HepG2 (cell line): ENCODE measurements around the gene LCN2.

Experiments used
- BHLHE40 ChIP-seq: IDR thresholded peaks from 2 replicates; pipeline ENCODE4 v1.6.1; 2011; ENCODE audit warnings: low read length, improper control_type of control experiment
- CREB1 ChIP-seq, 2 experiments: fragments of 450-650 bp in 1 of 2; IDR thresholded peaks; 2 replicates each; pipeline ENCODE4 v1.6.1; 2016 to 2017; ENCODE audit warnings: control low read depth in 1 of 2, mild to moderate bottlenecking in 1 of 2, missing compliant biosample characterization in 1 of 2, missing genetic modification characterization in 1 of 2
- JUN ChIP-seq: sonication (generic); formaldehyde crosslinking; IDR thresholded peaks from 2 replicates; pipeline ENCODE4 v1.4.0; 2020; ENCODE audit warnings: mild to moderate bottlenecking, missing genetic modification reagents
- MAFG ChIP-seq: sonication (generic); formaldehyde crosslinking; IDR thresholded peaks from 2 replicates; pipeline ENCODE4 v1.5.1; 2020; ENCODE audit warnings: mild to moderate bottlenecking, missing genetic modification reagents
- POLR2AphosphoS5 ChIP-seq: IDR thresholded peaks from 2 replicates; pipeline ENCODE4 v1.6.1; 2012; ENCODE audit warnings: low read depth, low read length
- RFX1 ChIP-seq: fragments of 450-650 bp; IDR thresholded peaks from 2 replicates; pipeline ENCODE4 v1.6.1; 2017
- SUZ12 ChIP-seq: fragments of 150-350 bp; IDR thresholded peaks from 2 replicates; pipeline ENCODE4 v1.6.1; 2014; ENCODE audit warnings: low read depth, low read length
- ZKSCAN5 ChIP-seq: sonication (generic); formaldehyde crosslinking; IDR thresholded peaks from 2 replicates; pipeline ENCODE4 v1.5.1; 2020; ENCODE audit warnings: mild to moderate bottlenecking, missing genetic modification reagents
- ZNF382 ChIP-seq: sonication (generic); formaldehyde crosslinking; IDR thresholded peaks from 2 replicates; pipeline ENCODE4 v1.5.0; 2020; ENCODE audit warnings: missing genetic modification reagents, mild to moderate bottlenecking, borderline replicate concordance
- ZNF768 ChIP-seq: sonication (generic); formaldehyde crosslinking; IDR thresholded peaks from 2 replicates; pipeline ENCODE4 v1.4.0; 2020; ENCODE audit warnings: missing genetic modification reagents
- TF ChIP-seq, protein P1 (sequence below): sonication (generic); formaldehyde crosslinking; IDR thresholded peaks from 2 replicates; pipeline ENCODE4 v1.5.0; 2020; ENCODE audit warnings: mild to moderate bottlenecking, missing genetic modification reagents, moderate library complexity
- TF ChIP-seq, protein P2 (sequence below): sonication (generic); formaldehyde crosslinking; IDR thresholded peaks from 2 replicates; pipeline ENCODE4 v1.4.0; 2020; ENCODE audit warnings: missing genetic modification reagents, borderline replicate concordance

DNA sequence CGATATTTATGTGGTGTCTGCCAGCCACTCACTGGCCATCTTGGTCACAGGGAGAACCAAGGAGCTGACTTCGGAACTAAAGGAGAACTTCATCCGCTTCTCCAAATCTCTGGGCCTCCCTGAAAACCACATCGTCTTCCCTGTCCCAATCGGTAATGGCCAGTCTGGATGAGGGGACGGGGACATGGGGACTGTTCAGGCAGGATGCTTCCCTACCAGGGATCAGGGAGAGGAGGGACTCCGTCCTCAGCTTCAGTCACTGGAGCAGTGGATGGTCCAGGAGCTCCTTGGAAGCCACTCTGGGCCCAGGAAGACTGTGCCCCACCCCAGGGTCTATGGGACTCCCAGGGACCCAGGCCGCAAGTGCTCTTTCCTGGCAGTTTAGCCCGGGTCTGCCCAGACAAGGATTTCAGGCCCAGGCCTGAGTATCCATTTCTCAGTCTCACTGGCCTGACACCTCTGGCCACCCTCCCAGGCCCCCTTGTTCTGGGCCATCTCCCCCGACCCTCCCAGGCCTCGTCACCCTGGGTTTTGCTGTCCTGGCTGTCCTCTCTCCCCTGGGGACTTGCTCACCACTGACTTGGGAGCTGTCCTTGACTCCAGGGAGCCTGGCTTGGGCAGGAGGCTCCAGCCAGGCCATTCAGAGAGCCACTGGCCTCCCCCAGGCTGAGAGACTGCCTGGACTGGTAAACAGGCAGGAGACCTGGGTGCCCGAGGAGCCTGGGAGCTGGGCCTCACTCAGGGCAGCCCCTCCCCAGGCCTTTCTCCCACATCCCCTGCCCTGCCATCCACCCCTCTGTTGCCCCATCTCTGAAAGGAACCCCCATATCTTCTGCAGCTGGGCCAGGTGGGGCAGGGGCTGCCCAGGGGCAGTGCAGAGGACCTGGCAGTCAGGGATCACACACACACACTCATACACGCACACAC lies 3.1 kb downstream of the LCN2 start:
- TF ChIP-seq ZNF382 (CRISPR knock-in tag) (no peak), MAFG (CRISPR knock-in tag) (no peak), CREB1 (IDR thresholded peaks at IDR 0.05) (no peak), CREB1 (CRISPR knock-in tag; IDR thresholded peaks at IDR 0.05) (no peak), JUN (CRISPR knock-in tag) (no peak), RFX1 (no peak), SUZ12 (no peak), ZKSCAN5 (CRISPR knock-in tag) (no peak), POLR2AphosphoS5 (no peak), BHLHE40 (no peak), ZNF768 (CRISPR knock-in tag) (no peak)
- TF ChIP-seq, protein P1, sequence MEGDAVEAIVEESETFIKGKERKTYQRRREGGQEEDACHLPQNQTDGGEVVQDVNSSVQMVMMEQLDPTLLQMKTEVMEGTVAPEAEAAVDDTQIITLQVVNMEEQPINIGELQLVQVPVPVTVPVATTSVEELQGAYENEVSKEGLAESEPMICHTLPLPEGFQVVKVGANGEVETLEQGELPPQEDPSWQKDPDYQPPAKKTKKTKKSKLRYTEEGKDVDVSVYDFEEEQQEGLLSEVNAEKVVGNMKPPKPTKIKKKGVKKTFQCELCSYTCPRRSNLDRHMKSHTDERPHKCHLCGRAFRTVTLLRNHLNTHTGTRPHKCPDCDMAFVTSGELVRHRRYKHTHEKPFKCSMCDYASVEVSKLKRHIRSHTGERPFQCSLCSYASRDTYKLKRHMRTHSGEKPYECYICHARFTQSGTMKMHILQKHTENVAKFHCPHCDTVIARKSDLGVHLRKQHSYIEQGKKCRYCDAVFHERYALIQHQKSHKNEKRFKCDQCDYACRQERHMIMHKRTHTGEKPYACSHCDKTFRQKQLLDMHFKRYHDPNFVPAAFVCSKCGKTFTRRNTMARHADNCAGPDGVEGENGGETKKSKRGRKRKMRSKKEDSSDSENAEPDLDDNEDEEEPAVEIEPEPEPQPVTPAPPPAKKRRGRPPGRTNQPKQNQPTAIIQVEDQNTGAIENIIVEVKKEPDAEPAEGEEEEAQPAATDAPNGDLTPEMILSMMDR: no peak
- TF ChIP-seq, protein P2, sequence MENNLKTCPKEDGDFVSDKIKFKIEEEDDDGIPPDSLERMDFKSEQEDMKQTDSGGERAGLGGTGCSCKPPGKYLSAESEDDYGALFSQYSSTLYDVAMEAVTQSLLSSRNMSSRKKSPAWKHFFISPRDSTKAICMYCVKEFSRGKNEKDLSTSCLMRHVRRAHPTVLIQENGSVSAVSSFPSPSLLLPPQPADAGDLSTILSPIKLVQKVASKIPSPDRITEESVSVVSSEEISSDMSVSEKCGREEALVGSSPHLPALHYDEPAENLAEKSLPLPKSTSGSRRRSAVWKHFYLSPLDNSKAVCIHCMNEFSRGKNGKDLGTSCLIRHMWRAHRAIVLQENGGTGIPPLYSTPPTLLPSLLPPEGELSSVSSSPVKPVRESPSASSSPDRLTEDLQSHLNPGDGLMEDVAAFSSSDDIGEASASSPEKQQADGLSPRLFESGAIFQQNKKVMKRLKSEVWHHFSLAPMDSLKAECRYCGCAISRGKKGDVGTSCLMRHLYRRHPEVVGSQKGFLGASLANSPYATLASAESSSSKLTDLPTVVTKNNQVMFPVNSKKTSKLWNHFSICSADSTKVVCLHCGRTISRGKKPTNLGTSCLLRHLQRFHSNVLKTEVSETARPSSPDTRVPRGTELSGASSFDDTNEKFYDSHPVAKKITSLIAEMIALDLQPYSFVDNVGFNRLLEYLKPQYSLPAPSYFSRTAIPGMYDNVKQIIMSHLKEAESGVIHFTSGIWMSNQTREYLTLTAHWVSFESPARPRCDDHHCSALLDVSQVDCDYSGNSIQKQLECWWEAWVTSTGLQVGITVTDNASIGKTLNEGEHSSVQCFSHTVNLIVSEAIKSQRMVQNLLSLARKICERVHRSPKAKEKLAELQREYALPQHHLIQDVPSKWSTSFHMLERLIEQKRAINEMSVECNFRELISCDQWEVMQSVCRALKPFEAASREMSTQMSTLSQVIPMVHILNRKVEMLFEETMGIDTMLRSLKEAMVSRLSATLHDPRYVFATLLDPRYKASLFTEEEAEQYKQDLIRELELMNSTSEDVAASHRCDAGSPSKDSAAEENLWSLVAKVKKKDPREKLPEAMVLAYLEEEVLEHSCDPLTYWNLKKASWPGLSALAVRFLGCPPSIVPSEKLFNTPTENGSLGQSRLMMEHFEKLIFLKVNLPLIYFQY (CRISPR knock-in tag): no peak
